HFFc6 (cell line): ENCODE data around the gene MYH11. TPM values are rescaled to one million over a fixed set of nuclear protein-coding genes. Genes with fewer than 3 reads are reported as not detected.

Source experiments
- DNase-seq: peaks from one replicate; pipeline ENCODE4 v3.0.0-alpha.2; 2018
- H3K27ac Mint-ChIP-seq: 2 replicates; pipeline ENCODE4 v1.8.0; 2020; ENCODE audit warnings: mild to moderate bottlenecking, mixed read lengths
- H3K27me3 Mint-ChIP-seq: 2 replicates; pipeline ENCODE4 v1.8.0; 2021; ENCODE audit warnings: mild to moderate bottlenecking, moderate library complexity, mixed read lengths; ENCODE audit not compliant: insufficient read depth
- H3K36me3 Mint-ChIP-seq: 2 replicates; pipeline ENCODE4 v1.8.0; 2021; ENCODE audit warnings: low read depth, mixed read lengths
- H3K4me1 Mint-ChIP-seq: 2 replicates; pipeline ENCODE4 v1.8.0; 2020; ENCODE audit warnings: low read depth, mixed read lengths
- H3K4me3 Mint-ChIP-seq: 2 replicates; pipeline ENCODE4 v1.8.0; 2020; ENCODE audit warnings: mild to moderate bottlenecking, moderate library complexity, mixed read lengths
- H3K9me3 Mint-ChIP-seq: 2 replicates; pipeline ENCODE4 v1.8.0; 2020; ENCODE audit warnings: mild to moderate bottlenecking, mixed read lengths
- total RNA-seq, 6 experiments: library from RNA; stranded (reverse); fragmentation: NEBNext Ultra II Directional; extraction: Animal tissue kit (Norgen Biotek cat#: 25700); gene quantifications; 2 replicates in 1 of 6; 3 replicates in 5 of 6; pipeline ENCODE4 v1.2.3, GENCODE V29; 2021
- TF ChIP-seq, protein P1 (sequence below): fragments of 200-600 bp; sonication (generic); IDR thresholded peaks from 2 replicates; pipeline ENCODE4 v1.5.0; 2021; ENCODE audit warnings: antibody characterized with exemption, mild to moderate bottlenecking

Gene MYH11
- total RNA-seq, 6 experiments from 2014 or later = 0.02 to 0.23 (median 0.21) TPM; not detected in 2

DNA sequence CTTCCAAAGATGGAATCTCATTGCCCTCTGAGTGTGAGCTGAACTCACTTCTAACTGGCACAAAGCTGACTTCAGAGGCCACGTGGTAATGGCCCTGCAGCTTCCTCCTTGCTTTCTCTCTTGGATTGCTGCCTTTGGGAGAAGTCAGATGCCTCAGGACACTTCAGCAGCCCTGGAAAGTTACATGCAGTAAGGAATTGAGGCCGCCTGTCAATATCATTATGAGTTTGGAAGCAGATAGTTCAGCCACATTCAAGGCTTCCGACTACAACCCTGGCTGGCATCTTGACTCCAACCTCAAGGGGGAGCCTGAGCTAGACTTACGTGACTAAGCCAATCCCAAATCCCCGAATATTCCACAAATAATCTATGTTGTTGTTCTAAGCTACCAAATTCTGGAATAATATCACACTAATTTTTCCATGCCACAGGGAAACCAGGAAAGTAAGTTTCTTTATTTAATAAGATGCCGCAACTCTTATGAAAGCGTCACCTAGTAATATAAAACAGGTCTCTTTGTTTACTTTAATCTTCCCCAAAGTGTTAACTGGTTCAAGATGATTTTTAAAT lies 18.0 kb upstream of the MYH11 start:
- Mint-ChIP-seq H3K36me3 (peaks cover 22% of the 10 kb centered on the region), H3K4me1 (peaks cover 29% of the 10 kb centered on the region), H3K4me3 (no peak overlapping the region), H3K27me3 (no peaks in the 10 kb centered on the region), H3K27ac (peak overlapping the region; percentile 70), H3K9me3 (no peaks in the 10 kb centered on the region)
- peak; percentile 57 for DNase-seq
- TF ChIP-seq, protein P1, sequence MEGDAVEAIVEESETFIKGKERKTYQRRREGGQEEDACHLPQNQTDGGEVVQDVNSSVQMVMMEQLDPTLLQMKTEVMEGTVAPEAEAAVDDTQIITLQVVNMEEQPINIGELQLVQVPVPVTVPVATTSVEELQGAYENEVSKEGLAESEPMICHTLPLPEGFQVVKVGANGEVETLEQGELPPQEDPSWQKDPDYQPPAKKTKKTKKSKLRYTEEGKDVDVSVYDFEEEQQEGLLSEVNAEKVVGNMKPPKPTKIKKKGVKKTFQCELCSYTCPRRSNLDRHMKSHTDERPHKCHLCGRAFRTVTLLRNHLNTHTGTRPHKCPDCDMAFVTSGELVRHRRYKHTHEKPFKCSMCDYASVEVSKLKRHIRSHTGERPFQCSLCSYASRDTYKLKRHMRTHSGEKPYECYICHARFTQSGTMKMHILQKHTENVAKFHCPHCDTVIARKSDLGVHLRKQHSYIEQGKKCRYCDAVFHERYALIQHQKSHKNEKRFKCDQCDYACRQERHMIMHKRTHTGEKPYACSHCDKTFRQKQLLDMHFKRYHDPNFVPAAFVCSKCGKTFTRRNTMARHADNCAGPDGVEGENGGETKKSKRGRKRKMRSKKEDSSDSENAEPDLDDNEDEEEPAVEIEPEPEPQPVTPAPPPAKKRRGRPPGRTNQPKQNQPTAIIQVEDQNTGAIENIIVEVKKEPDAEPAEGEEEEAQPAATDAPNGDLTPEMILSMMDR = peak; percentile 87

DNA sequence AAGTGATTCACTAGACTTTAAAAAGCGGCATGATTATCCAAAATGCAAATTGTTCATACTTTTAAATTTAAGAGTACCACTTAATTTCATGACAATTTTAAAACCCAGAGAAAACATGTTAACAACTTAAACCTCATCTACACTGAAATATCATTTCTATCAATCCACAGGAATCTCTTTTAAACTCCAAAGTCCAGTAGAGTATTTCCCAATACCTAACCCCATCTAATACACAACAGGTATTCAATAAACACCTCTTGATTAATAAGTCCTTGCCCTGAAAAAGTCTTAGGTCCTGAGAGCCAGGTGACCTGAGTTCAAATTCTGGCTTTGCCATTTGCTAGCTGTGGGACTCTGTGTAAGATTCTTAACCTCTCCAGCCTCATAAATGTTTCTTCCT lies 16.9 kb upstream of the MYH11 start:
- no peak for DNase-seq
- no peak overlapping the region for H3K27ac Mint-ChIP-seq
- no peak overlapping the region for H3K4me3 Mint-ChIP-seq
- H3K36me3 Mint-ChIP-seq = peaks cover 14% of the 10 kb centered on the region
- no peaks in the 10 kb centered on the region for H3K9me3 Mint-ChIP-seq
- H3K27me3 Mint-ChIP-seq = no peaks in the 10 kb centered on the region
- peaks cover 18% of the 10 kb centered on the region for H3K4me1 Mint-ChIP-seq
- TF ChIP-seq, protein P1 = no peak

DNA sequence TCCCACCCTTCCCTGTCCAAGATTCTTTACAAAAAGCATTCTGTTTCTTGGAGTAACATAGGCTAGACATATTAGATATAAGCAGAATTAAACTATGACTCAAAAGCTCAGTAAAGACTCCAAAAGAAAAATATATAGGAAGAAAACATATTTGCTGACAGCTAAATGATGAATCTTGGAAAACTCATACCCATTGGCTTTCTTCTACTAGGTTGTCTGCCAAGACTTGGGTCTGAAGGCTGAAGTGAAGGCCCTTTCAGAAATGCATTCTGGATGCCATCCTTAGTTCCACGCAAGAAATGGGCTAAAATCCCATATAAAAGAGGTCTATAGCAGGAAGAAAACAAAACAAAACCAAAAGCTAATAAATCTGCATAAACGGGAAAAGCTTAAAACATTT lies 16.5 kb upstream of the MYH11 start:
- H3K9me3 Mint-ChIP-seq = no peaks in the 10 kb centered on the region
- no peaks in the 10 kb centered on the region for H3K27me3 Mint-ChIP-seq
- H3K27ac Mint-ChIP-seq = no peak overlapping the region
- TF ChIP-seq, protein P1 = no peak
- DNase-seq = no peak
- peaks cover 13% of the 10 kb centered on the region for H3K36me3 Mint-ChIP-seq
- no peak overlapping the region for H3K4me3 Mint-ChIP-seq
- H3K4me1 Mint-ChIP-seq = peaks cover 14% of the 10 kb centered on the region

DNA sequence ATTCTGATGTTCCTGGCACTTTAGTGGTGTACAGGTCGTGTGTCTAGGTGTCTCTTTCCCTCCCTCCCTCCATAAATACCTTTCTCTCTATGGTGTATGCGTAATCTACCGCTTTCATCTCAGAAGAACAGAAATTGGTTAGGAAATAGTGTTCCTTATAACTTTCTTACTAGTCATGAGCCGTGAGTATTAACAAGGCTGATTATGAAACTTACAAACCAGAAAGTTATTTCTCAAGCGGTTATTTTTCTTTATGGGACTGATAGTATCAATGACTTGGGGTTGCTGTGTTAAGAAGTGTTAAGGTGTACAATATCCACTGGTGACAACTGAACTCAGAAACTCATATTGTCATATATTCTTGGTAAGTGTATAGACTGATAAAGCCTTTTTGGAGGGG lies 13.2 kb upstream of the MYH11 start:
- Mint-ChIP-seq H3K27ac (no peak overlapping the region), H3K27me3 (no peaks in the 10 kb centered on the region), H3K4me1 (peaks cover 18% of the 10 kb centered on the region), H3K36me3 (peaks cover 19% of the 10 kb centered on the region), H3K9me3 (no peaks in the 10 kb centered on the region), H3K4me3 (no peak overlapping the region)
- TF ChIP-seq, protein P1 = no peak
- no peak for DNase-seq

DNA sequence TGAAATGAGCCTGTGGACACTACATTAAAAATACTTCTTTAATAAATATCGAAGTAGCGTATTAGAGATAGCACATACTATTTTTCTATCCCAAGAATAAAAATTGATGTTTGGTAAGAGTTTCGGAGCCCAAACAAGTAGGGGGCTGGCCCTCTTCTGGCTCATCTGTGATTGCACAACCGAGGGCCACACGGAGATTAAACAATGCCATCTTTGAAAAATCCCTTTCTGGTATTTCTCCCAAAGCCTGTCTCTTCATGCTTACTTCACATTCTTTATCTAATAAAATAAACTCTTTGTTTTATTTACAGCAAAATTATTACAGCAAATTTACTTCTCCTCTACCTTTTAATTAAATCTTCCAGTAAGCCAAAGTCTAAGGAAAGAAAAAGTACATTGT lies 9.6 kb upstream of the MYH11 start:
- DNase-seq = no peak
- H3K4me3 Mint-ChIP-seq = no peak overlapping the region
- TF ChIP-seq, protein P1 = no peak
- peaks cover 12% of the 10 kb centered on the region for H3K4me1 Mint-ChIP-seq
- H3K27ac Mint-ChIP-seq = no peak overlapping the region
- no peaks in the 10 kb centered on the region for H3K27me3 Mint-ChIP-seq
- H3K9me3 Mint-ChIP-seq = no peaks in the 10 kb centered on the region
- H3K36me3 Mint-ChIP-seq = peaks cover 19% of the 10 kb centered on the region

DNA sequence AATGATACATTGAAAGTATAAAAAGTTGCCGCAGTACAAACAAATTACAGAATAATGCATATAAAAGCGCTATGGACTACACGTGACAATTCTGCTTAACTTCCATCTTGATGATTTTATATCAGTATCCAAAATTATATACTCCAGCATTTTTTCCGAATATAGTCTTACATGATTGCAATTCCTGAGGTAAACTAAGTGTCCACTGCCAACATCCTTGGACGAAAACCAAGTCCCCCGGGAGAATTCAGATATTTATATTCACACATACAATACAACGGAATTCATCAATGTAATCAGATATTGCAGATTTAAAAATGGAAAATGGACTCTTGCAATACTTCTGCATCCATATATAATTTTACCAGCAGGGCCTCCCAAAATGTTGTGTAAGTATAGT lies 8.9 kb upstream of the MYH11 start:
- H3K27me3 Mint-ChIP-seq = no peaks in the 10 kb centered on the region
- DNase-seq = no peak
- no peaks in the 10 kb centered on the region for H3K9me3 Mint-ChIP-seq
- peaks cover 12% of the 10 kb centered on the region for H3K4me1 Mint-ChIP-seq
- H3K36me3 Mint-ChIP-seq = peaks cover 19% of the 10 kb centered on the region
- TF ChIP-seq, protein P1 = no peak
- H3K27ac Mint-ChIP-seq = no peak overlapping the region
- no peak overlapping the region for H3K4me3 Mint-ChIP-seq
